ENCODE results near the gene NPY. TPM values are rescaled to one million over a fixed set of nuclear protein-coding genes. Genes with fewer than 3 reads are reported as not detected.

Gene NPY
- 10 to 100 TPM in 2 of 4 donors, 1 to 10 TPM in 2; 5.8 to 19.2 (median 11.9) TPM for total RNA-seq

DNA sequence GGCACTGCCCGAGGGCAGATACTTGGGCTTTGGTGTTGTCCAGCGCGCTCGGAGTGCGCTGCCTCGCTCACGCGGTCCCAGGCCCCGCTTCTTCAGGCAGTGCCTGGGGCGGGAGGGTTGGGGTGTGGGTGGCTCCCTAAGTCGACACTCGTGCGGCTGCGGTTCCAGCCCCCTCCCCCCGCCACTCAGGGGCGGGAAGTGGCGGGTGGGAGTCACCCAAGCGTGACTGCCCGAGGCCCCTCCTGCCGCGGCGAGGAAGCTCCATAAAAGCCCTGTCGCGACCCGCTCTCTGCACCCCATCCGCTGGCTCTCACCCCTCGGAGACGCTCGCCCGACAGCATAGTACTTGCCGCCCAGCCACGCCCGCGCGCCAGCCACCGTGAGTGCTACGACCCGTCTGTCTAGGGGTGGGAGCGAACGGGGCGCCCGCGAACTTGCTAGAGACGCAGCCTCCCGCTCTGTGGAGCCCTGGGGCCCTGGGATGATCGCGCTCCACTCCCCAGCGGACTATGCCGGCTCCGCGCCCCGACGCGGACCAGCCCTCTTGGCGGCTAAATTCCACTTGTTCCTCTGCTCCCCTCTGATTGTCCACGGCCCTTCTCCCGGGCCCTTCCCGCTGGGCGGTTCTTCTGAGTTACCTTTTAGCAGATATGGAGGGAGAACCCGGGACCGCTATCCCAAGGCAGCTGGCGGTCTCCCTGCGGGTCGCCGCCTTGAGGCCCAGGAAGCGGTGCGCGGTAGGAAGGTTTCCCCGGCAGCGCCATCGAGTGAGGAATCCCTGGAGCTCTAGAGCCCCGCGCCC, at the start of gene NPY:
Gene NPY, plus strand, starts transcription at position 294 of the 802 bp plus-strand sequence. CDS start 1,051 bp downstream, outside the sequence.
- Histone ChIP-seq H3K4me1 (peaks cover 0 to 23% (median 0%) of the 10 kb centered on the region in 3 donors), H3K9me3 (no peaks in the 10 kb centered on the region), H3K36me3 (no peaks in the 10 kb centered on the region), H3K27me3 (peaks cover 64% of the 10 kb centered on the region), H3K27ac (no peak within 1 kb of the TSS), H3K4me3 (no peak within 1 kb of the TSS)
- no peak for ATAC-seq
- no peak for TF ChIP-seq POLR2A (IDR thresholded peaks at IDR 0.05)
- TF ChIP-seq, protein P1, sequence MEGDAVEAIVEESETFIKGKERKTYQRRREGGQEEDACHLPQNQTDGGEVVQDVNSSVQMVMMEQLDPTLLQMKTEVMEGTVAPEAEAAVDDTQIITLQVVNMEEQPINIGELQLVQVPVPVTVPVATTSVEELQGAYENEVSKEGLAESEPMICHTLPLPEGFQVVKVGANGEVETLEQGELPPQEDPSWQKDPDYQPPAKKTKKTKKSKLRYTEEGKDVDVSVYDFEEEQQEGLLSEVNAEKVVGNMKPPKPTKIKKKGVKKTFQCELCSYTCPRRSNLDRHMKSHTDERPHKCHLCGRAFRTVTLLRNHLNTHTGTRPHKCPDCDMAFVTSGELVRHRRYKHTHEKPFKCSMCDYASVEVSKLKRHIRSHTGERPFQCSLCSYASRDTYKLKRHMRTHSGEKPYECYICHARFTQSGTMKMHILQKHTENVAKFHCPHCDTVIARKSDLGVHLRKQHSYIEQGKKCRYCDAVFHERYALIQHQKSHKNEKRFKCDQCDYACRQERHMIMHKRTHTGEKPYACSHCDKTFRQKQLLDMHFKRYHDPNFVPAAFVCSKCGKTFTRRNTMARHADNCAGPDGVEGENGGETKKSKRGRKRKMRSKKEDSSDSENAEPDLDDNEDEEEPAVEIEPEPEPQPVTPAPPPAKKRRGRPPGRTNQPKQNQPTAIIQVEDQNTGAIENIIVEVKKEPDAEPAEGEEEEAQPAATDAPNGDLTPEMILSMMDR (IDR thresholded peaks at IDR 0.05) = no peak
- no peak for TF ChIP-seq EP300 (IDR thresholded peaks at IDR 0.05)
- no peak for TF ChIP-seq POLR2AphosphoS5 (IDR thresholded peaks at IDR 0.05)
- 20% methylated on average over 1 of the region's 73 CpGs; no CpG with 5 or more reads in 1 of the 2 donors for WGBS, 2 donors (ENCODE audit: low coverage in 1 of 2)

DNA sequence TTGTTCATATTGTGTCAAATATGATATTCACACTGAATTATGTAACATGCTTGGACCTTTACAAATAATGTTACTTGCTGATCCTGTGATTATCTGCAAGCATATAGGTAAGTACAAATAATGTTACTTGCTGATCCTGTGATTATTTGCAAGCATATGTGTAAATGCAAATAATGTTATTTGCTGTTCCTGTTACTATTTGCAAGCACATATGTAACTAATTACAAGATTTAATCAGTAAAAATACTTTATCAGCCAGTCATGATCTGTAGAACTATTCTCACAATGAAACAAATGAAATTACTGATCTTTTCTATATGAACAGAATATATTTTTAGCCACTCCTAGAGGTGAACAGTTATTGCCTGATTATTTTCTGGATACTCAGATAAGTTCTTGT, 44.7 kb upstream of the NPY start:
- H3K27ac ChIP-seq = no peak overlapping the region
- no peaks in the 10 kb centered on the region for H3K4me1 ChIP-seq
- no peak for TF ChIP-seq POLR2A (IDR thresholded peaks at IDR 0.05)
- TF ChIP-seq, protein P1 (IDR thresholded peaks at IDR 0.05) = no peak
- no peak for TF ChIP-seq EP300 (IDR thresholded peaks at IDR 0.05)
- no peak for TF ChIP-seq POLR2AphosphoS5 (IDR thresholded peaks at IDR 0.05)
- ATAC-seq = no peak
- no peak overlapping the region for H3K4me3 ChIP-seq
- no peaks in the 10 kb centered on the region for H3K27me3 ChIP-seq
- H3K9me3 ChIP-seq = no peaks in the 10 kb centered on the region
- no peaks in the 10 kb centered on the region for H3K36me3 ChIP-seq

DNA sequence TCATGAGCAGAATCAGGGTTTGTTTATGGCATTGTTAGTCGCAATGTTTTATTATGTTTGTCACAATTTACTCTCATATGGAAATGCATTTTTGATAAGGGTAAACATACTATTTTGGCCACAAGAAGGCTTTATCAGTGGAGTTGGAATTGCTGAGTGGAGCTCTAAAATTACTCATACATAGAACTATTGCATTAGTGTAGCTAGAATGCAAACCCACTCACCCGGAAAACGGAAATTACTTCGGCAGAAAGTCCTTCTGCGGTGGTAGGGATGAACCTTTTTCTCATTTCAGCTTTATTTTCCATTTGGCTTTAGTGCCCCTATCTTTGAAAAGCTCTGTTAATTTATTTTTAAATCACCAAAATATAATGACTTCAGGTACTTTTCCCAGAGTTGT, 42.8 kb upstream of the NPY start:
- 86 to 98% methylated on average over 5 of the region's 5 CpGs for WGBS, 2 donors (ENCODE audit: low coverage in 1 of 2)
- TF ChIP-seq, protein P1 (IDR thresholded peaks at IDR 0.05) = no peak
- no peak for TF ChIP-seq EP300 (IDR thresholded peaks at IDR 0.05)
- no peak for TF ChIP-seq POLR2A (IDR thresholded peaks at IDR 0.05)
- TF ChIP-seq POLR2AphosphoS5 (IDR thresholded peaks at IDR 0.05) = no peak
- no peak for ATAC-seq

DNA sequence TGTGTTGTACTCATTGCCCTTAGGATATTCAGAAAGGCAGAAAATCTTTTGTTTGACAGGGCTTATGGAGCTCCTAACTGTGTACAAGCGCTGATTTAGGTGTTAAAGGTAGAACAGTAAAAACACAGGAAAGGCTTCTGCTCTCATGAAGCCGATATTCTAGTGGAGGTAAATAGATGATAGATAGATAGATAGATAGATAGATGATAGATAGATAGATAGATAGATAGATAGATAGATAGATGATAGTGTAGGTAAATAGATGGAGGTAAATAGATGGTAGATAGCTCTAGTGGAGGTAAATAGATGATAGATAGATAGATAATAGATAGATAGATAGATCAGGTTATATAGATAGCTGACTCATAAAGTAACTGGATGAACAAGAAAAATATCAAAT, 39.4 kb upstream of the NPY start:
- no peaks in the 10 kb centered on the region for H3K36me3 ChIP-seq
- no peak for TF ChIP-seq EP300 (IDR thresholded peaks at IDR 0.05)
- TF ChIP-seq POLR2AphosphoS5 (IDR thresholded peaks at IDR 0.05) = no peak
- TF ChIP-seq POLR2A (IDR thresholded peaks at IDR 0.05) = no peak
- TF ChIP-seq, protein P1 (IDR thresholded peaks at IDR 0.05) = no peak
- H3K4me1 ChIP-seq = no peaks in the 10 kb centered on the region
- H3K9me3 ChIP-seq = no peaks in the 10 kb centered on the region
- H3K27ac ChIP-seq = no peak overlapping the region
- H3K27me3 ChIP-seq = no peaks in the 10 kb centered on the region
- ATAC-seq = no peak
- H3K4me3 ChIP-seq = no peak overlapping the region
- WGBS, 2 donors (ENCODE audit: low coverage in 1 of 2) = 70% methylated on average over 2 of the region's 2 CpGs; no CpG with 5 or more reads in 1 of the 2 donors

More for the DNA sequence above, 42.8 kb upstream of the NPY start:
- Histone ChIP-seq H3K36me3 (no peaks in the 10 kb centered on the region), H3K9me3 (no peaks in the 10 kb centered on the region), H3K4me1 (no peaks in the 10 kb centered on the region), H3K27me3 (no peaks in the 10 kb centered on the region), H3K4me3 (no peak overlapping the region), H3K27ac (no peak overlapping the region)

DNA sequence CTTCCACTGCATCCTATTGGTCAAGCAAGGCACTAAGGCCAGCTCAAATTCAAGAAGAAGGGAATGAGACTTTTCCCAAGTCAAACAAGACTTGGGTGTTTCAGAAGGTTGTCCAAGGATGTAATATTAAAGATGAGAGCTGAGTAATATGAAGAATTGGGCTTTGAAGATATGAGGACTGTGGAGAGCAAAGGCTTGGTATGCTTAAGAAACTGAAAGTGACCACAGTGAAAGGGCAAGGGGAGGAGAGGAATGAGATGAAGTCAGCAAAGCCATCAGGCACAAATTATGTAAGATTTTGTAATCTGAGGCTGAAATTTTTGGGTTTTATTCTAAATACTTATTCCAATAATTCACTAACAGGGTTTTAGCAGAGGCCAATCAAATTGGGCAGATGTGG, 38.6 kb upstream of the NPY start:
- no peak for ATAC-seq
- H3K36me3 ChIP-seq = no peaks in the 10 kb centered on the region
- no peaks in the 10 kb centered on the region for H3K27me3 ChIP-seq
- H3K9me3 ChIP-seq = peaks cover 0 to 4% (median 0%) of the 10 kb centered on the region in 3 donors
- no peak overlapping the region for H3K27ac ChIP-seq
- TF ChIP-seq POLR2AphosphoS5 (IDR thresholded peaks at IDR 0.05) = no peak
- no peak for TF ChIP-seq POLR2A (IDR thresholded peaks at IDR 0.05)
- no peak for TF ChIP-seq EP300 (IDR thresholded peaks at IDR 0.05)
- TF ChIP-seq, protein P1 (IDR thresholded peaks at IDR 0.05) = no peak
- H3K4me1 ChIP-seq = no peaks in the 10 kb centered on the region
- no peak overlapping the region for H3K4me3 ChIP-seq

Measured in gastroesophageal sphincter (tissue), 4 donors.